GM12878 (cell line): Measurements from ENCODE around the gene CFAP20. TPM values are rescaled to one million over a fixed set of nuclear protein-coding genes. Genes with fewer than 3 reads are reported as not detected.
A peak's percentile ranks its signal among the peaks of the same experiment; 100 is the strongest.

Experiments used
- ATAC-seq: fragments of 200-7000 bp; cut with Tn5 transposase; 3 replicates; pipeline ENCODE4 v1.9.1; 2020; ENCODE audit warnings: mild to moderate bottlenecking, moderate library complexity
- BruUV-seq: library from RNA; stranded (reverse); fragments of 400-500 nt; replicated peaks from 2 replicates; lab custom pipeline; 2021; lab: Mats Ljungman, UMichigan
- CTCF ChIA-PET: fragments of 300-600 bp; sonication (Branson Sonifier 250); formaldehyde crosslinking; extraction: SDS; loops from one replicate; lab custom pipeline; 2021; ENCODE audit warnings: inconsistent platforms; lab: Yijun Ruan, JAX
- POLR2A ChIA-PET: fragments of 350-600 bp; formaldehyde crosslinking; extraction: SDS; loops from one replicate; lab custom pipeline; 2021; ENCODE audit warnings: inconsistent platforms; lab: Charles Lee
- RAD21 ChIA-PET: fragments of 300-600 bp; sonication (Branson Sonifier 250); formaldehyde crosslinking; loops from one replicate; lab custom pipeline; 2023; ENCODE audit warnings: antibody characterized with exemption; ENCODE audit not compliant: unreplicated experiment; lab: Charles Lee
- SMC1A ChIA-PET: fragments of 300-600 bp; sonication (Branson Sonifier 250); formaldehyde crosslinking; loops from one replicate; lab custom pipeline; 2023; ENCODE audit not compliant: unreplicated experiment, uncharacterized antibody; lab: Charles Lee
- DNase-seq: peaks from one replicate; pipeline ENCODE4 v3.0.0-alpha.2; 2011; ENCODE audit warnings: low read depth, low spot score
- FAIRE-seq: peaks from 3 replicates; lab custom pipeline; 2011; peaks lifted over from hg19 to GRCh38; lab: Jason Lieb, UNC
- H2AFZ ChIP-seq: 2 replicates; pipeline ENCODE4 v1.6.0; 2011; ENCODE audit warnings: low read depth, low read length, control low read depth; ENCODE audit not compliant: control insufficient read depth
- H3K27ac ChIP-seq: 2 replicates; pipeline ENCODE4 v1.5.1; 2011; ENCODE audit warnings: control low read depth; ENCODE audit not compliant: control insufficient read depth, insufficient read depth
- H3K27me3 ChIP-seq, 2 experiments: replicated peaks in 1 of 2; 2 replicates each; pipeline versions ENCODE4 v1.6.0 to v1.6.1; 2011; ENCODE audit warnings: low read length in 1 of 2; ENCODE audit not compliant: control insufficient read depth in 2 of 2, insufficient read depth in 2 of 2
- H3K36me3 ChIP-seq, 2 experiments: 2 replicates each; pipeline ENCODE4 v1.5.1; 2011; ENCODE audit warnings: low read length in 1 of 2; ENCODE audit not compliant: control insufficient read depth in 2 of 2, insufficient read depth in 2 of 2
- H3K4me1 ChIP-seq: 2 replicates; pipeline ENCODE4 v1.6.1; 2011; ENCODE audit warnings: mild to moderate bottlenecking, low read length, moderate library complexity, mixed read lengths; ENCODE audit not compliant: control insufficient read depth, insufficient read depth
- H3K4me2 ChIP-seq: 2 replicates; pipeline ENCODE4 v1.6.0; 2011; ENCODE audit warnings: control low read depth; ENCODE audit not compliant: control insufficient read depth, insufficient read depth
- H3K4me3 ChIP-seq: fragments of 200-600 bp; sonication (generic); 2 replicates; pipeline ENCODE4 v1.5.1; 2016
- H3K79me2 ChIP-seq: 2 replicates; pipeline ENCODE4 v1.6.0; 2011; ENCODE audit warnings: low read length; ENCODE audit not compliant: control insufficient read depth, insufficient read depth
- H3K9ac ChIP-seq: 2 replicates; pipeline ENCODE4 v1.8.0; 2011; ENCODE audit warnings: low read length, control low read depth, mixed read lengths; ENCODE audit not compliant: control insufficient read depth, insufficient read depth
- H3K9me3 ChIP-seq: replicated peaks from 3 replicates; pipeline ENCODE4 v1.5.1; 2011; ENCODE audit warnings: mild to moderate bottlenecking, low read length; ENCODE audit not compliant: control insufficient read depth, insufficient read depth
- H4K20me1 ChIP-seq: 2 replicates; pipeline ENCODE4 v1.6.0; 2011; ENCODE audit not compliant: control insufficient read depth, insufficient read depth
- CUX1 ChIP-seq: IDR thresholded peaks from 2 replicates; pipeline ENCODE4 v1.6.1; 2012; ENCODE audit warnings: improper control_type of control experiment, low read depth, low read length; ENCODE audit not compliant: insufficient replicate concordance
- EGR1 ChIP-seq, 2 experiments: IDR thresholded peaks; 1 replicate in 1 of 2; 2 replicates in 1 of 2; pipeline ENCODE4 v1.6.1; 2011 to 2012; ENCODE audit warnings: low read depth in 2 of 2, low read length in 2 of 2, borderline replicate concordance in 1 of 2, mild to moderate bottlenecking in 1 of 2, moderate library complexity in 1 of 2
- EP300 ChIP-seq, 2 experiments: fragments of 150-350 bp in 1 of 2; IDR thresholded peaks; 2 replicates each; pipeline ENCODE4 v1.6.1; 2011 to 2012; ENCODE audit warnings: low read depth in 2 of 2, low read length in 2 of 2, borderline replicate concordance in 1 of 2, improper control_type of control experiment in 1 of 2, inconsistent platforms in 1 of 2; ENCODE audit not compliant: control insufficient read depth in 1 of 2
- ETV6 ChIP-seq, 2 experiments: fragments of 450-650 bp in 1 of 2; IDR thresholded peaks in 1 of 2; conservative IDR thresholded peaks in 1 of 2; 2 replicates each; pipeline ENCODE4 v1.6.1; 2014; ENCODE audit warnings: antibody characterized with exemption in 1 of 2, borderline replicate concordance in 1 of 2, low read depth in 1 of 2, mild to moderate bottlenecking in 1 of 2, moderate library complexity in 1 of 2
- GATAD2B ChIP-seq: fragments of 450-650 bp; conservative IDR thresholded peaks from 2 replicates; pipeline ENCODE4 v1.6.1; 2017; ENCODE audit warnings: low read depth, mild to moderate bottlenecking, moderate library complexity
- KAT2A ChIP-seq: conservative IDR thresholded peaks from 2 replicates; pipeline ENCODE4 v1.6.1; 2011; ENCODE audit warnings: low read depth, low read length; ENCODE audit not compliant: control insufficient read depth
- TCF7 ChIP-seq: IDR thresholded peaks from 2 replicates; pipeline ENCODE4 v1.6.1; 2014; ENCODE audit warnings: antibody characterized with exemption, borderline replicate concordance
- WRNIP1 ChIP-seq: IDR thresholded peaks from 2 replicates; pipeline ENCODE4 v1.6.1; 2011; ENCODE audit warnings: low read depth, low read length, improper control_type of control experiment, borderline replicate concordance
- ZBED1 ChIP-seq: IDR thresholded peaks from 2 replicates; pipeline ENCODE4 v1.6.1; 2016; ENCODE audit warnings: borderline replicate concordance
- ZZZ3 ChIP-seq: IDR thresholded peaks from 2 replicates; pipeline ENCODE4 v1.6.1; 2011; ENCODE audit warnings: low read depth; ENCODE audit not compliant: control insufficient read depth, insufficient read length
- WGBS: methylation state at CpG from one replicate; pipeline ENCODE4 v1.1.6; 2016; ENCODE audit warnings: low lambda C conversion rate; ENCODE audit not compliant: insufficient replicate concordance, insufficient coverage; ENCODE audit errors: missing lambda C conversion rate; 5-methylcytosine and 5-hydroxymethylcytosine counted together
- in situ Hi-C: fragments of 300-500 bp; cut with MboI; formaldehyde crosslinking; loops from 9 replicates; pipeline ENCODE4 v1.14.3; 2018; ENCODE audit warnings: mixed read lengths
- intact Hi-C: fragments of 100-400 bp; cut with micrococcal nuclease; formaldehyde crosslinking; loops from one replicate; pipeline ENCODE4 v1.14.2; 2022; ENCODE audit not compliant: unreplicated experiment
- polyA plus RNA-seq, 11 experiments: library from polyadenylated mRNA; depleted of rRNA in 4 of 11; unstranded in 6 of 11; stranded (reverse) in 5 of 11; fragments of >200 nt; fragmentation: Nextera tagmentation in 4 of 11; fragmentation: Illumina TruSeq in 1 of 11; extraction: Ambion mirVana in 4 of 11; extraction: Trizol in 1 of 11; gene quantifications; 1 replicate in 1 of 11; 2 replicates in 10 of 11; pipeline versions ENCODE4 v1.2.1 to v1.2.3, GENCODE V29; 2011 to 2016; ENCODE audit warnings: inconsistent platforms in 2 of 11, missing spikeins in 2 of 11, low read depth in 1 of 11
- total RNA-seq, 4 experiments: library from RNA; depleted of rRNA in 3 of 4; stranded (reverse); fragments of >200 nt in 3 of 4; fragmentation: Illumina TruSeq in 1 of 4; extraction: Trizol in 1 of 4; gene quantifications; 2 replicates each; pipeline versions ENCODE4 v1.2.1 to v1.2.3, GENCODE V29; 2013 to 2021

CFAP20 gene
- total and polyA plus RNA-seq, 10 of the 15 experiments (the other 5 are each of a cell fraction or from before 2014, with no cell fraction given) = 10.9 to 61.7 (median 46.2) TPM

DNA sequence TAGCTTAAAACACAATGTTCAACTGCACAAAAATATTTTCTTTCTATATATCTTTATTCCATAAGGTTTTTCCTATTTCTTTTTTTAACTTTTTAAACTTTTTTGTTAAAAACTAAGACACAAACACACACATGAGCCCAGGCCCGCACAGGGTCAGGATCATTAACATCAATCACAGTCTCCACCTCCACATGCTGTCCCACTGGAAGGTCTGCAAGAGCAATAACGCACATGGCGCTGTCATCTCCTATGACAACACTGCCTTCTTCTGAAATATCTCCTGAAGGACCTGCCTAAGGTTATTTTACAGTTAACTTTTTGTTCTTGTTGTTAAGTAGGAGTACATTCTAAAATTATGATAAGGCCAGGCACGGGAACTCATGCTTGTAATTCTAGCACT is 4.1 kb downstream of the CFAP20 start (continued):
- TF ChIP-seq EGR1 (IDR thresholded peaks at IDR 0.05; ENCODE audit: borderline replicate concordance in 1 of 2, low read depth in 2 of 2, low read length in 2 of 2) = no peak
- TF ChIP-seq, all 136 proteins: peak for 0

GRCh38 chr16:58124601-58124915 is 4.6 kb downstream of the CFAP20 start:
- Histone ChIP-seq H3K4me1 (peaks cover 21% of the 10 kb centered on the region), H3K27me3 (no peaks in the 10 kb centered on the region), H3K9ac (no peak overlapping the region), H3K27ac (no peak overlapping the region), H3K9me3 (no peaks in the 10 kb centered on the region), H3K36me3 (peaks cover 0 to 4% of the 10 kb centered on the region in 2 experiments; a peak in 1 of 4 replicates), H3K4me2 (peak overlapping the region; percentile 22), H3K79me2 (peaks cover 74% of the 10 kb centered on the region), H4K20me1 (peaks cover 5% of the 10 kb centered on the region; the same call in 1 of the 2 replicates), H2AFZ (no peak overlapping the region), H3K4me3 (0 out of 2 replicates have a peak overlapping the region, but pooled peaks have one; percentile 8)
- no peak for DNase-seq
- BruUV-seq = no TSS peak
- ChIA-PET POLR2A (no interaction called here), RAD21 (interaction anchor here (1.5 to 6.6 kb wide), 2 partner anchors 21 to 70 kb away, joined by 3 to 30 read pairs; no protein-coding TSS in a partner anchor), SMC1A (interaction anchor here (1.2 to 3.9 kb wide), 4 partner anchors 13 to 212 kb away, joined by 3 to 25 read pairs (median 5); no protein-coding TSS in a partner anchor), CTCF (interaction anchor here (0.5 to 13.7 kb wide), 5 partner anchors 25 to 125 kb away, joined by 3 to 186 read pairs (median 6); partner anchors contain the start of gene ZNF319)
- no peak for FAIRE-seq
- TF ChIP-seq EP300 (IDR thresholded peaks at IDR 0.05; ENCODE audit: borderline replicate concordance in 1 of 2, control insufficient read depth in 1 of 2, low read depth in 2 of 2, low read length in 2 of 2) (no peak), ZZZ3 (no peak), KAT2A (no peak), ZBED1 (no peak), ETV6 (conservative IDR thresholded peaks at IDR 0.05 in 1 of 2, IDR thresholded peaks at IDR 0.05 in 1 of 2; ENCODE audit: borderline replicate concordance in 1 of 2, low read depth in 1 of 2) (no peak), TCF7 (no peak), CUX1 (no peak), GATAD2B (no peak), WRNIP1 (no peak)
- ATAC-seq = no peak
- intact Hi-C loops = loop anchor here (5.0 to 10.0 kb wide), 2 partner anchors 227 to 680 kb away; partner anchors contain the start of genes CIAPIN1 and COQ9
- in situ Hi-C loops = no loop called here
- 36% methylated on average over 1 of the region's 1 CpG for WGBS
